GM19372 (cell line): ENCODE measurements around the gene E2F1.
A peak's percentile ranks its signal among the peaks of the same experiment; 100 is the strongest.

Experiments used
- ATAC-seq: cut with Tn5 transposase; IDR thresholded peaks from one replicate; pipeline ENCODE4 v1.9.1; 2021; ENCODE audit warnings: mild to moderate bottlenecking, low read depth, moderate library complexity; ENCODE audit not compliant: unreplicated experiment

Gene E2F1

DNA sequence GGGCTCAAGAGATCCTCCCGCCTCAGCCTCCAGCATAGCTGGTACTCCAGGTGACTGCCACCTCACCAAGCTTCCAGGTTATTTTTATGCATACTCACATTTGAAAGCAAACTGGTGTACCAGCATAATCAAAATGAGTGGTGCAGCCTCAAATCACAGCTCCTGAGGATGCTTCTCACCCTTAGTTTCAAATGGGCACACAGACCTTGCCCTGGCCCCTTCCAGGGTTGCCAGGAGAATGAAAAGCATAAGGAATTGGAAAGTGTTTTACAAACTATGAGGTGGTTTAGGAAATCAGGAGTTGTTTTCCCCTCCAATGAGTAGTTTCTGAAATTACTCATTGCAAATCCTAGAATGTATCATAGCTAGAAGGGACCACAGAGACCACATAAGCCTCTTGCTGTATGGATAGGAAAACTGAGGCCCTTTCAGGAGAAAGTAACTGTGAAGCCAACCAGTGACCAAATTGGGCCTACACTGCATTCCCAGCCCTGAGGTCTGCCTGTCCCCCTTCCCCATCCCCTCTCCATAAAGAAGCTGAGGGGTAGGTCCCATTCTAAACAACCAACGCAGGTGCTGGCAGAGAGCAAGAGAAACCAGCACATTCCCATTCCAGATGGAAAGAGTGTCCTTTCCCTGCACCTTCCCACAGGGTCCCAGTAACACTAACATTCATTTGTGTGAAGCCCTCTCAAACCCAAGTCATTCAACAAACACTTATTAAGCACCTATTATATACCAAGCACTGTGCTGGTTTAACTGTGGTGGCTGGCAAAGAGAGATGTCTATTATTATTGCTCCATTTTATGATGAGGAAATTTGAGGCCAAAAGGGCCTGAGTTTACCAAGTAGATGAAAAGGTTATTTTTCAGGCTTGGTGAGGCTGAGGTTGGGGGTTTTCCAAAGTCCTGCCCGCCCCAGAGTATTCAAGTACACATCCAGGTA, 2.1 kb upstream of the E2F1 start:
- ATAC-seq: no peak

DNA sequence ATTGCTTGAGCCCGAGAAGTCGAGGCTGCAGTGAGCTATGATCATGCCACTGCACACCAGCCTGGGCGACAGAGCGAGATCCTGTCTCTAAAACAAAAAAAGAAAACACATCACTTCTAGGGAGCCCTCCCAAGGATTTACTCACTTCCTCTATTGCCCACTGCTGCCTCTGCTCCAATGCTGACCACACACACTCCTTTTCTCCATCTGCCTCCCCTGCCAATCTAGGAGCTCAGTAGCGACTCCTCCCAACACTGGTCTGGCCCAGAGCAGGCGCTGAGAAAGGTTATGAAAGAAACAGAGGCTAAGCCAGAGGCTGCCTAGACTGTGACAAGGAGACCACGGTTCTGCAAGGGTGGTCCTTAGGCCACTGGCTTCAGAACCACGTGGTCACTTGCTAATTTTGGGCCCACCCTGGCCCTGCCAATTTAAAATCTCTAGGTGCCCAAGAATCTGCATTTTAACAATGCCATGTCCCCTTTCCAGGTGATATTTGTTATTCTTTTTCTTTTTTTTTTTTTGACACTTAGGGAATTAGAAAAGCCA, 1.3 kb upstream of the E2F1 start:
- ATAC-seq: no peak

DNA sequence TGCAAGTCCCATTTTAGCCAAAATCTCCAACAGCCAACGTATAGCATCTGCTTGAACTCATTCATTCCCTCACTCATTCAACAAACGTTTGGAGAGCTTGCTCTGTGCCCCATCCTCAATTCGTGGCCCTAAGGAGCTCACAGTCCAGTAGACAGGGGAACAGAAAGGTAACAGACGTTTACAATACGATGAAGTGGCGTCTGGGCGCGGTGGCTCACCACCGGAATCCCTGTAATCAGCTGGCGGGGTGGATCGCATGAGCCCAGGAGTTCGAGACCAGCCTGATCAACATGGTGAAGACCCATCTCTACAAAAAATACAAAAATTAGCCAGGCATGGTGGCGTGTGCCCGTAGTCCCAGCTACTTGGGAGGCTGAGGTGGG, 790 bp upstream of the E2F1 start:
- ATAC-seq: no peak

DNA sequence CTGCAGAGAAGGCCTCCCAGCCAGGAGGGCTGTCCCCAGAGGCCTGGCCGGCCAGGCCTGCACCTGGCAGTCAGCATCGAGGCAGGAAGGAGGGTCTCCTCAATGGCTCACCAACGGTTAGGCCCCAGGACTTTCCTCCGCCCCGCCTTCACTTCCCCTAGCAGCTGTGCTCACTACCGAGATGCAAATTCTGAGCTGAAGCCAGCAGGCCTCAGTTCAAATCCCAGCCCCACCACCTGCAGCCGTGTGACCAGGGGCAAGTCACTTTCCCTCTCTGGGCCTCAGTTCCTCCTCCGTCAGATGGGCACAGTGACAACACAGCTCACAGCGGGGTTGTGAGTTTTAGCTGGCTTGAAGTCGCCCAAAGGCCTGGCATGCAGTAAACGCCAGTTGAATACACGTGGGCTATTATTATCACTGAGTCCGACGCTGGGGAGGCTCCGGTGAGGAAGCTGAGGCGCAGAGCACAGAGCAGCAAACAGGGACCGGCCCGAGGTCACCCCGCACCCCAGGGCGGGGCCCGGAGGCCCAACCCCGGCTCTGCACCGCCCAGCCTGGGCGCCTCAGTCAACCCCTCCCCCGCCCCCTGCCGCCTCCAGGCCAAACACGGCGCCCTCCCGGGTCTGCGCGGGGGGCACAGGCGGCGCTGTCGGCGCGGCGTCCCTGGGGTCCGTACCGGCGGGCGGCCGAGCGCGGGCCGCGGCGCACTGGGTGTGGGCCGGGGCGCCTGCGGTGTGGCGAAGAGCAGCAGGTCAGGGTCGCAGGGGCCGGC, 671 bp downstream of the E2F1 start:
- peak; percentile 39 for ATAC-seq

DNA sequence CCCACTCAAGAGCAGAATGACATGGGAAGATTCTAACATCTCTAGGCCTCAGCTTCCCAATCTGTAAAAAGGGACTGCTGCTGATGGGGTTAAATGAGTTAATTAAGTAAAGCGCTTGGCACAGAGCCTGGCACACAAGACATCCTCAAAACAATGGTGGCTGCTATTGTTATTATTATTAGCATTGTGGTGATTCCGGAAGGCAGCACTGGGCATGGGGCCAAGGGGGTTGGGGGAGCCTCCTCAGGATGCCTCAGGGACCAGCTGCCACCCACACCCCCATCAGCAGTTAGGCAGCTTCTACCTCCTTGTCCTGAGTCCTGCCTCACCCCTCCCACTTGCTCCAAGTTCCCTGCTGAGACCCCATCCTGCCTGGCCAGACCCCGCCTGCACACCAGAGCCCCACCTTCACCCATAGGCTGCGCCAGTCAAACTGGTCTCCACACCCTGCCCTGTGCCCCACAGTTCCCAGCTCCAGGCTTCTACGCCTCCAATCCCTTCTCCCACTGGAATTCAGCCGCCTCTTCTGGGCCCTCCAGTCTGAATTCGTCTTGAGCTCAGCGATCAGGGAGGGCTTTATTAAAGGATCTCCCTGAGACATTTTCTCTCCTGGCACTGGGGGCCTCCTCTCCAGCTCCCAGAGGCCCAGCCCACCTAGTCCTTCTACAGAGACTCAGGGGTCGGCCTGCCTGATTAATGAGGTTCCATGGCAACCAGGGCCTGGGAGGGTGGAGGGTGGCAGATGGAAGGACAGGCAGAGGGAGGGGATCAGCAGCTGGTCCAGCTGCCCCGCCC, 1.5 kb downstream of the E2F1 start:
- no peak for ATAC-seq

DNA sequence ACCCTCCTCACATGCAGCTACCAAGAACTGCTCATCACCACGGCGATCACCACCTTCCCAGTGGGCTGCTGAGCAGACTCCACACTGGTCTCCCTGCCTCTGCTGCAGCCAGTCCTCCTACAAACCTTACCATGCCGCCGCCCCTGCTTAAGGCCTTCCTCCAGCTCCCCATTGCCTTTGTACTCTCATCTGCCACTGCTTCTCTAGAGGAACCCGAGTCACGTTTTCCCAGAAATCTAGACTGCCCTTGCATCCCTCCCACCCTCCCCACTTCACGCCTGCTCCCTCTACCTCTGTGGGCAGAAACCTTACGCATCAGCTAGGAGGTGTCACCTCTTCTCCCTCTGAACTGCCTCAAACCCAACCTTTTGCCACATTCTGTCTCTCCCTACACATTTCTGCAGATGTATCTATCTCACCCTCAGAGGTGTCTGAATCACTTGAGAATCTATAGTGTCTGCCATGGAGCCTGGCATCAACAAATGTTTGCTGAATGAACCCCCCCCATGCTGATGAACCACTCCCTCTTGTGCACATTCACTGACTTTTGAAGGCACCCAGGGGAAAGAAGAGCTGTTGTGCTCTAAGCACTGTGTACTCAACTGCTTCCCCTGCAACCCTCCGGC, 4.3 kb downstream of the E2F1 start:
- ATAC-seq: no peak

DNA sequence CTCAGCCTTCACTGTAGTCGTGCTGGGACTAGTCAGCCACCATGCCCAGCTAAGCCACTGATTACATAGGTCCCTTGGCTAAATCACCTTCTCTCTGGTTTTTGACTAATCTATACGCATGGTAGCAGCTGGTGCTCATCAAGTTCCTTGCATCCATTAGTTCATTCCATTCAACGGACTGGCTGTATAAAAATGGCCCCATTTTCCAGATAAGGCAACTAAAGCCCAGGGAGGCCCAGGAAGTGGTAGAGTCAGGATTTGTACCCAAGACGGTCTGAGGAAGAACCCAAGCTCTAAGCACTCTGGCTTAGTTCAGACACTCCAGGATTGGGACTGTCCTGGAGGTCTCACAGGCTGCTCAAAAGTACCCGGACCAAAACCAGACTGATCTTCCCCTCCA, 4.9 kb downstream of the E2F1 start:
- no peak for ATAC-seq

DNA sequence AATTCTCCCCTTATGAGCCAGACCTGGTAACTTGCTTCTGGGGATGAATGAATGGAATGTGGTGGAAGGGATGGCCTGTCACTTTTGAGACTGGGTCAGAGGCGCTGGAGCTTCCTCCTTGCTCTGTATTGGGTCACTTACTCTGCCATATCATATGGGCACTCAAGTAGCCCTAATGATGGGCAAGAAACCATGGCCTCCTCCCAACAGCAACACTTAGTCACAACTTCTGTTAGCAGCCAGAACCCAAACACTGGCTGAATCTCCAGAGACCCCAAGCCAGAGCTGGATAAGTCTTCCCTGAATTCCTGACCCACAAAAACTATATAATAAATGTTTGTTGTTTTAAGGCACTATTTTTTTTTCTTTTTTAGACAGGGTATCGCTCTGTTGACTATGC, 5.5 kb downstream of the E2F1 start:
- no peak for ATAC-seq

DNA sequence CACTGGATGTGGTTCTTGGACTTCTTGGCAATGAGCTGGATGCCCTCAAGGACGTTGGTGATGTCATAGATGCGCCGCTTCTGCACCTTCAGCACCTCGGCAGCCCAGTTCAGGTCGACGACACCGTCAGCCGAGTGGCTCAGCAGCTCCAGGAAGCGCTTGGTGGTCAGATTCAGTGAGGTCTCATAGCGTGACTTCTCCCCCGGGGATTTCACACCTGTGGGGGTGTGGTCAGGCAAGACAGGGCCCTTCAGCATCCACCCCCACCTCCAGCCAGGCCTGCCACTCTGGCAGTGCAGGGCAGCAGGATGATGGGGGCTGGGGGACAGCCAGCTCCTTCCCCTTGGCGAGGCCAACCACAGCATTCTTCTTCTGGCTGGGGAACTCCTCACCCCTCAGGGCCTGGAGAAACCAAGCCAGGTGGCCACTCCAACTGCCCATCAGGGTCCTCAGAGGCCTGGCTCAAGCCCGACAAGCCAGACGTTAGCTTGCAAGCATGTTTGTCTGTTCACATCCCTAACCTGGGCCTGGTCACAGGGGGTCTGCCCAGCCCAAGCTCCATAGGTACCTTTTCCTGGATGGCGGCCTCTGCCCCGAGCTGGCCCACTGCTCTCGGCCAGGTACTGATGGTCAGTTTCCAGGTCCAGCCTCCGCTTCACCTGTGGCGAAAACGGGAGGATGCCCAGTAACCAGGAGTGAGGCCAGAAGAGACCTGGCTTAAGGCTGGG, 6.3 kb downstream of the E2F1 start:
- ATAC-seq: no peak

DNA sequence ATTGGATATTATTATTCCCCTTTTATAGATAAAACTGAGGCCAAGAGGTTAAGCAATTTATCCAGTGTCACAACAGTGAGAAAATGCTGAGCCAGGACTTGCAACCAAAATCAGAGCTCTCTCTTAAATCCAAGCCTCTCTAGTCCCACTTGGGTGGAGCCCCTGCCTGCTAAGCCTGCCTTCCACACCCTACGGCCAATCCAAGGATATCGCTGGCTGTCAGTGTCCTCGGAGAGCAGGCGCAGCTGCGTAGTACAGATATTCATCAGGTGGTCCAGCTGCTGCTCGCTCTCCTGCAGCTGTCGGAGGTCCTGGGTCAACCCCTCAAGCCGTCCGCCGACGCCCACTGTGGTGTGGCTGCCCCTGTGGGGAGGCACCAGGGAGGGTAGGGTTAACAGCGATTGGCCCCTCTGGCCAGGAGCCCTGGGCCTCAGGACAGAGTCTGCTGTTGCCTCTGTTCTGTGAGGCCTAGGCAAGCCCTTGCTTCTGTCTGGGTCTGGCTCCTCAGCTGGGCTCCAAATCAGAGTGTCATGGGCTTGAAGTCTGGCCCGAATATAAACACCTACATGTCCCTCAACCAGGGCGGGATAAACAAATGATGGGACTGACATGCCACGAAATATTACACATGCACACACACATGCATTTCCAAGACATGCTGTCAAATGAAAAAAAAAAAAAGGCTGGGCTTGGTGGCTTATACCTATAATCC, 8.0 kb downstream of the E2F1 start:
- no peak for ATAC-seq

DNA sequence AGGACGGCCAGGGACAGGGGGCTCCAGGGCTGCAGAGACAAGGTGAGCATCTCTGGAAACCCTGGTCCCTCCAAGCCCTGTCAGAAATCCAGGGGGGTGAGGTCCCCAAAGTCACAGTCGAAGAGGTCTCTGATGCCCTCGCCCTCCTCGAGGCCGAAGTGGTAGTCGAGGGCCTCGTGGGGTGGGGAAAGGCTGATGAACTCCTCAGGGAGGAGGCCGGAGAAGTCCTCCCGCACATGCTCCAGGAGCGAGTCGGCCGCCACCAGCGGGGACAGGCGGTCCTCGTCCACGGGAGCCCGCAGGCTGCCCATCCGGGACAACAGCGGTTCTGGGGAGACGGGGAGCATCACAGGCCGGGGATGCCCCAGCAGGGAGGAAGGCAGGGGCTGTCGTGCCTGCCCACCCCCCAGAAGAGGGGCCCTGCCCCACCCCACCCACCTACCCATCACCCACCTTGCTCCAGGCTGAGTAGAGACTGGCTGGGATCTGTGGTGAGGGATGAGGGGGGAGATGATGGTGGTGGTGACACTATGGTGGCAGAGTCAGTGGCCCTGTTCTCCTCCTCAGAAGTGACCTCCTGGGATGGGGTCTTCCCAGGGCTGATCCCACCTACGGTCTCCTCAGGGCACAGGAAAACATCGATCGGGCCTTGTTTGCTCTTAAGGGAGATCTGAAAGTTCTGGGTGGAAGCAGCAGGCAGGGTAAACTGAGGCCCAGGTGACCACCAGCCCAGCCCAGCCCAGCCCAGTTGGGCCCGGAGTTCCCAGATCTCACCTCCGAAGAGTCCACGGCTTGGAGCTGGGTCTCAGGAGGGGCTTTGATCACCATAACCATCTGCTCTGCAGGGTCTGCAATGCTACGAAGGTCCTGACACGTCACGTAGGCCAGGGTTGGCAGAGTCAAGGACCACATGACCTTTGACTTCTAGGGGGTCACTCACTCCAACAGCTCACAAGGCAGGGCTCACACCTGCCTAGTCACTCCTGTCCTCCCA, 9.2 kb downstream of the E2F1 start:
- ATAC-seq: no peak

DNA sequence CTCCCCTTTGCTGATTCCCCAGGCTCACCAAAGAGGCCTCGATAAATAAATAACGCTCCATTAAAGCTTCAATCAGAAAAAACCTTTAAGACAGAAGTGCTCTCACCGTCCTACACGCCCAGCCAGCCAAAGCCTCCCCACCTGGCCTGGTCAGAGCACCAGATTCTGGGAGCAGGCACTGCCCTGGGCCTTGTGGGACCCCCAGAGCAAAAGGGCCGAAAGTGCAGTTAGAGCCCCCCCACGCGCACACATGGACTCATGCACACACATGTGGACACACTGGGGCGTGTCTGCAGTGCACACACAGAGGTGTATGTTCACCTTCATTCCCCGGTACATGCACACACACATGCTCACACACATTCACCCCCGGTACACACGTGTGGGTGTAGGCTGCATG, 10.1 kb downstream of the E2F1 start:
- no peak for ATAC-seq

DNA sequence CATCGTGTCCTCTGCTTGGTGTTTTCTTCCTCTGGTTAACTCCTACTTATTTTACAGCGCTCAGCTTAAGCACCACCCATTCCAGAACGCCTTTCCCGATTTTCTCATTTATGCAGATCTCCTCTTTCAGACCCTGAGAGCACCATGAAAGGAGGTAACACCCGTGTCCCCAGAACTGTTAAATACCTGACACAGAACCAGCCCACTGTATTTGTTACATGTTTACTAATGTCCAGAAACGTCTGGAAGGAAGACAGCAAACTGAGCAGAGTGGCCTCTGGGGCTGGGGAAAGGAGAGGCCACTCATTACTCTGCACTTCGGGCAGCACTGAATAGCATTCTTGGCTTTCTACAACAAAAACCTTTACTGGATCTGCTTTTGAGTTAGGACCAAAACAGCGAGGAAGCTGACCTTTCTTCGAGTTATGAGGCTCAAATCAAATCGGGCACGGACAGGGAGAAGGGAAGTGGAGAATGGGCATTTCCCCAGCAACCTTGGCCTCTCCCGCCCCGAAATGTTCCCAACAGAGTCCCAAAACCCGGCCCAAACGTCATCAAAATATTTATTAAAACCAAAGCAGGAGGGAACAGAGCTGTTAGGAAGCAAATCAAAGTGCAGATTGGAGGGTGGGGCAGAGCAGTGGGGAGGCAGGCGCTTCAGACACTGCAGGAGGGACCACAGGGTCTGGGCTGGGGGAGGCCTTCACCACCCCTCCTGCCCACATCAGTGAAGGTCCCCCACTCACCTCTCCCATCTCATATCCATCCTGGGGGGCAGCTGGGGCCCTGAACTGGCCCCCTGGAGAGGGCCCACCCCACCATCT, 10.8 kb downstream of the E2F1 start:
- ATAC-seq: no peak

DNA sequence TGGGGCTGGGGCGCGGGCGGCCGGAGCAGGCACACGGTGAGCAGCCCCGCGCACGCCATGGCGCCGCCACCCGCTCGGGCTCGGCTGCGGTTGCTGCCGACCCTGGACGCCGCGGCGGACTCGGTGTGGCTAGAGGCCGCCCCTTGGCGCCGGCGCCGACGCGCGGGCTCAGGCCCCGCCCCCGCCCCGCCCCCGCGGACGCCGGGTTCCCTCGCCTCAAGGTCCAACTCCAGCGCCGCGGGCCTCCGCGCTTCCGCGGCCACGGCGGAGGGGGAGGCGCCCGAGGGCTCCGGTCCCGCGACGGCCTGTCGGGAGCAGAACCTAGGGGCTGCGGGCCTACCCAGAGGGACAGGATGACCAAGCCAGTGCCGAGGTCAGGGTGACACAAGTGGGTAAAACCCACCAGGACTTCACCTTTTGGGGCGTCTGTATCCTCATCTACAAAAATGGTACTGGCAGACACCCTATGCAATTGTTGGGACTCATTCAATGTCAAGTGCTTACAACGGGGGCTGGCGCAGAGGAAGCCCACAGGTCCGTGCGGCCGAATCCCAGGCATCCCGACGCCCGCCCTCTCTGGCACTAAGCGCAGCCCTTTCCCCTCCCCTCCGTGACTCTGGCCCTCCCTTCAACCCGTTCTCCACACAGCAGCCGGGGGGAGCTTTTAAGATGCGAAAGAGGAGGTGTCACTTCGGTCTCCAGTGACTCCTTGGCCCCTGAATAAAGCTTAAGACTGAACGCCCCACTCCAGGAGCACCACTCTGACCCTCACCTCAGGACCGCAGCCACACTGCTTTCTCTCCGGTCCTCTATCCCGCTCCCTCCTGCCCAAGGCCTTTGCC, 11.7 kb downstream of the E2F1 start, which contains the start of gene NECAB3:
TSS of gene NECAB3 (minus strand) at position 135 of the 842 bp plus-strand sequence. CDS start at position 59, 76 bp downstream.
- ATAC-seq: peak; percentile 75

DNA sequence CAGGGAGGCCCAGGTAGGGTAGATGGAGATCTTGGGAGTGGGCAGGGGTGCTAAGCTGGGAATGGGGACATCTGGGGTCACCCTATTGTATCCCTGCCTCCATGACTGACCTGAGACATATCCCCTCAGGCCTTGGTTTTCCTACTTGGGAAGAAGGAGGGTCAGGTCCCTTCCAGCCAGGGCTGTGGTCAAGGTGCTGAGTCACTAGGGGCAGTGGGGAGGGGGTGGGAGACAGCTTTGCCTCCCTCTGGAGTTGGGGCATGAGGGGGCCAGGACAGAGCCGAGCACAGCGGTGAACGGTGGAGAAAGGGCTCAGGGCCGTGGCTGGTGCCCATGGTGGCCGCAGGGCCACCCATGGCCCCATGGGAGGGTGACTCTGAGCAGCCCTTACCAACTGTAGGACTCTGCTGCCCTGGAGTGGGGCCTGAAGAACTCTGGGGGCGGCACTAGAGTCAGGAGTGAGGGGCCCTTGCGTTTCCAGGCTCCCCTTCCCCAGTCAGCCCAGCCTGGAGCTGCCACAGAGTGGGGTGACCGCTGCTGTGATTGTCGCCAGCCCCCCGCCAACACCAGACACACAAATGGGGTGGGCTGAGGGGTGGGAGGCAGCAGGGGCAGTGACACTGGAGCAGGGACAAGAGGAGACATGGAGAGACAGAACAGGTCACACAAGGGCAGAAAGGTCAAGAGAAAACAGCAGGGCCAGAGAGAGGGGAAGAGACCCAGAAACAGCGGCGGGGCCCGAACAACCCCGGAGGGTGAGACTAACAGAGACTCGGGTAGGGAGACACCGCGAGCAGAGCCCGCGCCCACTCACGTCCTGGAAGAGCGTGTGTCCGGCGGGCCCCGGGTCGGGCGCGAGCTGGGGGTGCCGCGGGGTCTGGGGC, 12.5 kb downstream of the E2F1 start:
- ATAC-seq: peak; percentile 42
